ENCODE data around the gene ADD1.

The ADD1 gene

GRCh38 chr4:2857349-2857927 lies 13.8 kb downstream of the ADD1 start:
- TF ChIP-seq CTCF (IDR thresholded peaks at IDR 0.05; ENCODE audit: low read depth, low read length, missing control alignments), result no peak
- no peak overlapping the region for H3K4me3 ChIP-seq (ENCODE audit: low read depth, low read length)
- DNase-seq (ENCODE audit: low read depth), result no peak

- H3K4me3 ChIP-seq (ENCODE audit: low read depth, low read length), result no peak overlapping the region
- DNase-seq (ENCODE audit: low read depth), result no peak
Measured at GRCh38 chr4:2858451-2859217, 15.0 kb downstream of the ADD1 start.

GRCh38 chr4:2859514-2859913 lies 15.9 kb downstream of the ADD1 start:
- H3K4me3 ChIP-seq (ENCODE audit: low read depth, low read length), result no peak overlapping the region
- DNase-seq (ENCODE audit: low read depth), result no peak
- TF ChIP-seq CTCF (IDR thresholded peaks at IDR 0.05; ENCODE audit: low read depth, low read length, missing control alignments), result no peak

More at GRCh38 chr4:2858451-2859217, 15.0 kb downstream of the ADD1 start:
- TF ChIP-seq CTCF (IDR thresholded peaks at IDR 0.05; ENCODE audit: low read depth, low read length, missing control alignments), result no peak

GRCh38 chr4:2860391-2861348 lies 17.0 kb downstream of the ADD1 start:
- no peak for TF ChIP-seq CTCF (IDR thresholded peaks at IDR 0.05; ENCODE audit: low read depth, low read length, missing control alignments)
- DNase-seq (ENCODE audit: low read depth), result no peak
- no peak overlapping the region for H3K4me3 ChIP-seq (ENCODE audit: low read depth, low read length)

- no peak for TF ChIP-seq CTCF (IDR thresholded peaks at IDR 0.05; ENCODE audit: low read depth, low read length, missing control alignments)
- no peak for DNase-seq (ENCODE audit: low read depth)
- no peak overlapping the region for H3K4me3 ChIP-seq (ENCODE audit: low read depth, low read length)
Measured at GRCh38 chr4:2861631-2862436, 18.2 kb downstream of the ADD1 start.

GRCh38 chr4:2862528-2862927 lies 18.9 kb downstream of the ADD1 start:
- TF ChIP-seq CTCF (IDR thresholded peaks at IDR 0.05; ENCODE audit: low read depth, low read length, missing control alignments), result no peak
- H3K4me3 ChIP-seq (ENCODE audit: low read depth, low read length), result no peak overlapping the region
- DNase-seq (ENCODE audit: low read depth), result no peak

Data from GM12864 (cell line).